ENCODE data around the gene FAS.

The FAS gene

DNA sequence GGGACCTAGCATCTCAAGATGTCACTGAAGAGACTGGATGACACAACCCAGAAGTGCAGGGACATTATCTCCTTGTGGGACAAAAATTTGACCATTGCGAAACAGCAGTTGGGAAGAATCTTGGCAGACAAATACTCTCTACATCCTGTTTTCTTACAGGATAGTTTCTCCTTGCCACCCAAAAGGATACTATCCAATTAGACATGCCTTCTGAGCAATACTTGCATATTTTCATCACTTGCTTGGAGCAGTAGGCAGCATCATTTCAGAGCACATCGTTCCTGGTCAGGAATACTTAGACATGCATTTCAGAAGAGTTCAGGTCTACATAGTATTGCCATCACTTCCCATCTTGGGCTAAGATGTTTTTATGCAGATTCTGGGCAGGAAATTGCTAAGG is 56.8 kb downstream of the FAS start:
- DNase-seq, result no peak

DNA sequence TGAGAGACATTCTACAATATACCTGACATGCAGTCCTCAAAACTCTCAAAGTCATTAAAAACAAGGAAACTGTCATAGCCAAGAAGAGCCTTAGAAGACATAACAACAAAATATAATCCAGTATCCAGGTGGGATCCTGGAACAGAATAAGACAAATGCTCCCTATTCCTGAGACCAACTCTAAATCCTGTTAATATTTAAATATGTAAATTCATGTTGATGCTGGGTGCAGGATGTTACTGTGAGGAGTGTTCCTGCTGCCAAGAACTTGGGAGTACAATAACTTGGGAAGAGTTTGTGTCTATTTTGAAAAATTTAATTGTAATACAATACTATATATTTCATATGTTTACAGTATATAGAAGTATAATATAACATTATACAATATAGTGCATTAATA is 61.0 kb downstream of the FAS start:
- no peak for DNase-seq

GRCh38 chr10:89053555-89053954 is 63.0 kb downstream of the FAS start:
- DNase-seq, result no peak

DNA sequence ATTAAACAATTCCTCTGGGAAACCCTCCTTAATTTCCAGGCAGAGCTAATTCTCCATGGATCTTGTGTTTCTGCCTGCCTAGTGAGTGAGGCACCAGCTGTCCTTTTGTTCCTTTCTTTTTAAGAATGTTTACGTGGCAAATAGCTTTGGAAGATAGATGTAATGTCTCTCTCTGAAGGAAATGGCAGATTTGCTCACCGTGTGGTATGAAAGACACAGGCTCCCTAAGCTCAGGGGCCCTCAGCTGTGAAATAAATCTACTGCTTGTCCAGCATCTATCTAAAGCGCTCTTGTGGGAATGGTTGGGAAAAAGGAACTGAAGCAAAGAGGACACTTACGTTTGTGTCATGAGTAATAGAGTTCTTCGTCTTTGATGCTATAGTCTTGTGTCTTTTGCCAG is 64.6 kb downstream of the FAS start:
- DNase-seq, result no peak

DNA sequence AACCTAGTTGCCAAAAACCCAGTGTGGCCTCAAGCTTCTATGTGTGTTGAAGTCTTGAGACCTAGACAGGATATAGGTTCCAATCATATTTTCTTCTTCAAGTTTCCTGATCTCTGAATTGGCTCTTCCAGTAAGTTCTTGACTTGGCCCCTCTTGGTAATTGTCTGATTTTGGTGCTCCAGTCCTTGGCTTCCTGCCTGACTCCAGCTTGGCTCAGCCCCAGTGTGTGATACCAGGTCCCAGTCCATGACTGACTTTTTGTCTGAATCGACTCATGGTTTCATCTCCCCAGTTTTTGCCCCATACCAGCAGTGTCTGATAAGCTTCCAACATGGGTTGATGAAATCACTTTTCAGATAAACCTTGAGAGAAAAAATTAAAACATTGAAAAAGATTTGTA is 72.3 kb downstream of the FAS start:
- DNase-seq, result no peak

GRCh38 chr10:89063465-89063864 is 72.9 kb downstream of the FAS start:
- no peak for DNase-seq

DNA sequence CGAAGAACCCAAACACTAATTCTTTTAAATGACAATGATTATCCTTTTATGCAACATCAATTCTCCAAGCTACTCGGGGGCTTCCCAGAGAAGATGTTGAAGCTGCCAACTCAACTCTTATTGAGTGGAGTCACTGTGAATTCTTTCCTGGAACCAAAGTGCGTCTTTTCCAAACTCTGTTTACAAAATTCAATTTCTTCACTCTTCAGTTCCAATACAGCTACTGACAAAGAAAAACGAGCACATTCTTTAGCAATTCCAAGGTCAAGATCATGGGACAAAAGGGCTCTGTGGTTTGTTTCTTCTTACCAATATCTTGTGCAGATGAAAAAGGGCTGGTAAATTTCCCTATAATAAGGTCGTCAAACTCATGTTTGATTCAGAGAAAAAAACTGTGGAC is 74.2 kb downstream of the FAS start:
- no peak for DNase-seq
